ENCODE data around the gene IHH.

Gene IHH

GRCh38 chr2:219037783-219038499 is 22.8 kb downstream of the IHH start:
- no peak for DNase-seq

GRCh38 chr2:219035942-219036341 is 24.8 kb downstream of the IHH start:
- DNase-seq = no peak

- DNase-seq = no peak
These were observed 25.9 kb downstream of the IHH start for GRCh38 chr2:219034823-219035222.

GRCh38 chr2:219032051-219032745 is 28.5 kb downstream of the IHH start:
- no peak for DNase-seq

- DNase-seq = no peak
These were observed 29.5 kb downstream of the IHH start for GRCh38 chr2:219031005-219031738.

- no peak for DNase-seq
These were observed 30.4 kb downstream of the IHH start for GRCh38 chr2:219030177-219030940.

- DNase-seq = peak; percentile 76
These were observed 30.9 kb downstream of the IHH start for GRCh38 chr2:219029829-219030165.

GRCh38 chr2:219028996-219029828 is 31.5 kb downstream of the IHH start:
- DNase-seq = no peak

- DNase-seq = no peak
These were observed 32.6 kb downstream of the IHH start for GRCh38 chr2:219028141-219028540.

- no peak for DNase-seq
These were observed 33.1 kb downstream of the IHH start for GRCh38 chr2:219027511-219028055.

GRCh38 chr2:219026946-219027345 is 33.8 kb downstream of the IHH start:
- DNase-seq = no peak

GRCh38 chr2:219025637-219026585 is 34.8 kb downstream of the IHH start:
- DNase-seq = no peak

- no peak for DNase-seq
These were observed 36.7 kb downstream of the IHH start for GRCh38 chr2:219024059-219024458.

- DNase-seq = no peak
These were observed 37.6 kb downstream of the IHH start for GRCh38 chr2:219023045-219023605.

- no peak for DNase-seq
These were observed 38.1 kb downstream of the IHH start for GRCh38 chr2:219022616-219023015.

GRCh38 chr2:219022041-219022440 is 38.7 kb downstream of the IHH start:
- no peak for DNase-seq

- DNase-seq = no peak
These were observed 39.1 kb downstream of the IHH start for GRCh38 chr2:219021591-219021990.

- DNase-seq = no peak
These were observed 39.9 kb downstream of the IHH start for GRCh38 chr2:219020604-219021365.

GRCh38 chr2:219019436-219019835 is 41.3 kb downstream of the IHH start:
- no peak for DNase-seq

GRCh38 chr2:219018726-219019125 is 42.0 kb downstream of the IHH start:
- no peak for DNase-seq

All from activated naive CD4-positive, alpha-beta T cell treated with Interleukin-2 at 50 U/mL for 16 hours (primary cell).